Measurements from ENCODE around the gene REC8. TPM values are rescaled to one million over a fixed set of nuclear protein-coding genes. Genes with fewer than 3 reads are reported as not detected.

REC8 gene, protein sequence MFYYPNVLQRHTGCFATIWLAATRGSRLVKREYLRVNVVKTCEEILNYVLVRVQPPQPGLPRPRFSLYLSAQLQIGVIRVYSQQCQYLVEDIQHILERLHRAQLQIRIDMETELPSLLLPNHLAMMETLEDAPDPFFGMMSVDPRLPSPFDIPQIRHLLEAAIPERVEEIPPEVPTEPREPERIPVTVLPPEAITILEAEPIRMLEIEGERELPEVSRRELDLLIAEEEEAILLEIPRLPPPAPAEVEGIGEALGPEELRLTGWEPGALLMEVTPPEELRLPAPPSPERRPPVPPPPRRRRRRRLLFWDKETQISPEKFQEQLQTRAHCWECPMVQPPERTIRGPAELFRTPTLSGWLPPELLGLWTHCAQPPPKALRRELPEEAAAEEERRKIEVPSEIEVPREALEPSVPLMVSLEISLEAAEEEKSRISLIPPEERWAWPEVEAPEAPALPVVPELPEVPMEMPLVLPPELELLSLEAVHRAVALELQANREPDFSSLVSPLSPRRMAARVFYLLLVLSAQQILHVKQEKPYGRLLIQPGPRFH
- 10 to 100 TPM; 36.4 to 48.7 TPM for total RNA-seq

DNA sequence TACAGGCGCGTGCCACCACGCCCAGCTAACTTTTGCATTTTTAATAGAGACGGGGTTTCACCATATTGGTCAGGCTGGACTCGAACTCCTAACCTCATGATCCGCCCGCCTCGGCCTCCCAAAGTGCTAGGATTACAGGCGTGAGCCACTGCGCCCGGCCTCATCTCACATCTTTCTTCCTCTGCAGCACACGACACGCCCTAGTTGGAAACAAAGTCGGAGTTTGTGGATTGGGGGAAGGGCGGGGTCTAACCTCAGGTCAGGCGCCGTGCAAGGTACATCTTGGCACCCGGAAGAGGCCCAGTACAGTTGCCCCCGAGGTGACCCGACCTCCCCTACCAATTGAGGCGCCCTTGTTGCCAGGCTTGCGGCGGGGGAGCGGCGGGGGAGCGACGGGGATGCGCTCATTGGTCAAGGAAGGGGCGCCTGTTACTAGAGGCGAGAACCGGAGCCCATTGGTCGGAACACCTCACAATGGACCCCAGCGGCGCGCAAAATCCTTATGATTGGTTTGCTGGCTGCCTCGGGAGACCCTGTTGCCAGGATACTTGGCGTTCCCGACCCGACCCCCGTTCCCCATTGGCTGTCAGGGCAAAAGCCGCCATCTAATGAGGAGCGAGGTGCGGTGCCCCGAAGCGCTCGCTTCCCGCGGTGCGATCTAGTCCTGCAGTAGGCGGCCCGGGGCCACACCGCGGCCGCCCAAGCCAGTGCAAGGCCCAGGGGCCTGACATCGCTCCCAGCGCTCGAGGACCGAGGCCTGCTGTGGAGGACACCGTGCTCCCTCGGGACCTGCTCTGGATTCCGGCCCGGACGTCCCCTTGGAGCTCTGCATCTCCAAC is at the start of gene REC8:
REC8 (plus strand) TSS at position 659 of the 839 bp plus-strand sequence. CDS start 473 bp downstream, outside the sequence.
- Mint-ChIP-seq H3K27ac (peak within 1 kb of the TSS; percentile 74 to 95), H3K36me3 (peaks cover 13 to 37% of the 10 kb centered on the region in 2 donors), H3K9me3 (no peaks in the 10 kb centered on the region)
- DNase-seq (ENCODE audit: low spot score in 2 of 2) (peak; percentile 60 to 73), ATAC-seq (peak; percentile 74)

DNA sequence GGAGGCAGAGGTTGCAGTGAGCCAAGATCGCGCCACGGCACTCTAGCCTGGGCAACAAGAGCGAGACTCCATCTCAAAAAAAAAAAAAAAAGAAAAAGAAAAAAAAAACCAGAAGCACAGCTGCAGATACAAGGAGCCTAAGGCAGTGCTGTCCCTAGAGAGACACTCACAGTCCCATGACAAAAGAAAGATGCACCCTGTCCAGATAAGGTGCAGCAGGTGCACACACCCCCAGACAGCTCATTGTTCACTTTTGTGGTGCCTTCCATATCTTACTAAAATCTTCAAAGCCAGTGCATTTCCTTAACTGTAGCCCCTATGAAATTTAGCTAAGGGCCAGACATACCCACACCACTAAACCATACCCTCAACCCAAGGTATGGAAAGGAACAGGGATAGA is 49.5 kb upstream of the REC8 start:
- Mint-ChIP-seq H3K9me3 (no peaks in the 10 kb centered on the region), H3K36me3 (peaks cover 11 to 23% of the 10 kb centered on the region in 2 donors), H3K27ac (no peak overlapping the region)
- DNase-seq (ENCODE audit: low spot score in 2 of 2) (no peak), ATAC-seq (no peak)

DNA sequence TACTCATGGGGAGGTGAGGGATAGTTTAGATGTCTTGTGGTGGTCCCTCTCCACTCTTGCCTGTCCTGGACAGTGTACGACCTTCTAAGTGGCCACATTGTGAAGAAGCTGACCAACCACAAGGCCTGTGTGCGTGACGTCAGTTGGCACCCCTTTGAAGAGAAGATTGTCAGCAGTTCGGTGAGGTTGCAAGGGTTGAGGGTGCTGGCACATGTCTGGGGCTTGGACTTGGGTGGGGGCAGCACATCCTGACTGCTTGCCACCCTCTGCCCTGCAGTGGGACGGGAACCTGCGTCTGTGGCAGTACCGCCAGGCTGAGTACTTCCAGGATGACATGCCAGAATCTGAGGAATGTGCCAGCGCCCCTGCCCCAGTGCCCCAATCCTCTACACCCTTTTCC is 49.0 kb upstream of the REC8 start:
- peak overlapping the region in 1 of 2 donors; percentile 73 for H3K27ac Mint-ChIP-seq
- DNase-seq (ENCODE audit: low spot score in 2 of 2) (no peak), ATAC-seq (peak in 1 of 2 donors; percentile 16)
- H3K9me3 Mint-ChIP-seq: no peaks in the 10 kb centered on the region
- H3K36me3 Mint-ChIP-seq: peaks cover 11 to 18% of the 10 kb centered on the region in 2 donors

DNA sequence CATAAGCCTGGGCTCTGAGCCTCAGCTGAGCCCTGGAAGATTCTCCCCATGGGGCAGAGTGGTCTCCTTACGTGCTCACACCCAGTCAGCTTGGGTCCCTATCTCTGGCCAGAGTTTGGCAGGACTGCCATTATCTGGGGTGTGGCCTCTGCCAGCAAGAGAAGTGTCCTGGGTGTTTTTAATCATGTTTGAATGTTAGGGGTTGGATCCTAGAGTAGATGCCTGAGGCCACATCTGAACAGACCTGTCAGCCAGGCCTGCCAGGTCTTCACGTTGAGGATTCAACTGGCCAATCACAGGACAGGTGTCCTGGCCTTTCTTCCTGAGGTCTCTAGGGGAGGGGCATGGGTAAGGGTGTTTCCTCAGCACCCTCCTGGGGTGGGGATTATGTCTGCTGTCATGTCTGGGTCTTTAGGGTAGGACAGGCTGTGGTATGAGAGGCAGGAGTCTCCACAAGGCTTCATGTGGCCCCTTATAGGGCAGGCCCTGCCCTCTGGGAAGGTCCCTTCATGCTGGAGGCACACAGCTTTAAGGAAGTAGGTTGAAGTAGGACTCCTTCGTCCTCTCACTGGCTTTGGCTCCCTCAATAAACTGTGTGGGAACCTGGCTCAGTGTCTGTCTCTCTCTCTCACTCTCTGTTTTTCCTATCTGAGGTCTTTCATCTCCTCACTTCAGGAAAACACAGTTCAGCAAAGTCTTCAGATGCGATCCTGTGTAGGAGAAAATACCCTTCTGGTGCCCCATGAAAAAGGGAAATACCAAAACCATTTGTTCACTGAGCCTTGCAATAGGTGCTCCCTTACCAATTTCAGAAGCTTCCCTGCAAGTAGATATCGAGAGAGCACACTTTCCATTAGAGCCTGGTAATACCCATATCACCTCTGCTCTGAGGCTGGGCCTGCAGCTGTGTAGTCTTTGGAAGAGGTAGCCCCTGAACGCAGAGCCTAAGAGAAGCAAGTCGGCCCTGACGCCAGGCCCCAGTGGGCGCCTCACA is 48.2 kb upstream of the REC8 start:
- H3K27ac Mint-ChIP-seq: peak overlapping the region in 1 of 2 donors; percentile 50
- no peaks in the 10 kb centered on the region for H3K9me3 Mint-ChIP-seq
- peaks cover 6 to 10% of the 10 kb centered on the region in 2 donors for H3K36me3 Mint-ChIP-seq
- DNase-seq (ENCODE audit: low spot score in 2 of 2) (no peak), ATAC-seq (peak in 1 of 2 donors; percentile 36)

DNA sequence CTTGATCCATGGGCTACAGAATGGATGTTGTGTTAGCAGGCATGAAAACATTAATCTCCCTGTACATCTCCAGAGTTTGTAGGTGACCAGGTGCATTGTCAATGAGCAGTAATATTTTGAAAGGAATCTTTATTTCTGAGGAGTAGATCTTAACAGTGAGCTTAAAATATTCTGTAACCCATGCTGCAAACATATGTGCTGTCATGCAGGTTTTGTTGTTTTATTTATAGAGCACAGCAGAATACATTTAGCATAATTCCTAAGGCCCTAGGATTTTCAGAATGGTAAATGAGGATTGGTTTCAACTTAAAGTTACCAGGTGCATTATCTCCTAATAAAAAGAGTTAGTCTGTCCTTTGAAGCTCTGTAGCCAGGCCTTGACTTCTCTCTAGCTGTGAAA is 44.9 kb upstream of the REC8 start:
- no peaks in the 10 kb centered on the region for H3K9me3 Mint-ChIP-seq
- no peak for ATAC-seq
- H3K36me3 Mint-ChIP-seq: no peaks in the 10 kb centered on the region
- no peak for DNase-seq (ENCODE audit: low spot score in 2 of 2)
- H3K27ac Mint-ChIP-seq: no peak overlapping the region

DNA sequence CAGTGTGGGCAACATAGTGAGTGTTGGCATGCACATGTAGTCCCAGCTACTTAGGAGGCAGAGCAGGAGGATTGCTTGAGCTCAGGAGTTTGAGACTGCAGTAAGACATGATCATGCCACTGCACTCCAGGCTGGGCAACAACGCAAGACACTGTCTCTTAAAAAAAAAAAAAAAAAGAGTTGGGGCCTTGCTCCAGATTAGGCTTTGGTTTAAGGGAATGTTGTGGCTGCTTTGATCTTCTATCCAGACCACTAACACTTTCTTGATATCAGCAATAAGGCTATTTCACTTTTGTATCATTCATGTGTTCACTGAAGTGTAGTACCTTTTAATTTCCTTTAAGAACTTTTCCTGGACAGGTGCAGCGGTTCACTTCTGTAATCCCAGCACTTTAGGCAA is 44.2 kb upstream of the REC8 start:
- Mint-ChIP-seq H3K36me3 (no peaks in the 10 kb centered on the region), H3K9me3 (no peaks in the 10 kb centered on the region), H3K27ac (no peak overlapping the region)
- no peak for DNase-seq (ENCODE audit: low spot score in 2 of 2)
- ATAC-seq: no peak

DNA sequence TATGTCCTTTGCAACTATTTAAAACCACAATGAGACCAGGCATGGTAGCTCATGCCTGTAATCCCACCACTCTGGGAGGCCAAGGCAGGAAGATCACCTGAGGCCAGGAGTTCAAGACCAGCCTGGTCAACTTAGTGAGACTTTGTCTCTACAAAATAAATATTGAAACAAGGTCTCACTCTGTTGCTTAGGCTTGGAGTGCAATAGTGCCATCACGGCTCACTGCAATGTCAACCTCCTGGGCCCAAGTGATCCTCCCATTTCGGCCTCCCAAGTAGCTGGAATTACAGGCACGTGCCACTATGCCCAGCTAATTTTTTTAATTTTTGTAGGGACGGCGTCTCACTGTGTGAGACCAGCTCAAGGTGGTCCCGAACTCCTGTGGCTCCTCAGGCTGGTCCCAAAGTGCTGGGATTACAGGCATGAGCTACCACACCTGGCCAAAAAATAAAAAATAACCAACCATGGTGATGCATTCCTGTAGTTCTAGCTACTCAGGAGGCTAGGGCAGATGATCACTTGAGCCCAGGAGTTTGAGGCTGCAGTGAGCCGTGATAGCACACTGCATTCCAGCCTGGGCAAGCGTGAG is 42.4 kb upstream of the REC8 start:
- Mint-ChIP-seq H3K36me3 (no peaks in the 10 kb centered on the region), H3K27ac (no peak overlapping the region), H3K9me3 (no peaks in the 10 kb centered on the region)
- DNase-seq (ENCODE audit: low spot score in 2 of 2): no peak
- no peak for ATAC-seq

DNA sequence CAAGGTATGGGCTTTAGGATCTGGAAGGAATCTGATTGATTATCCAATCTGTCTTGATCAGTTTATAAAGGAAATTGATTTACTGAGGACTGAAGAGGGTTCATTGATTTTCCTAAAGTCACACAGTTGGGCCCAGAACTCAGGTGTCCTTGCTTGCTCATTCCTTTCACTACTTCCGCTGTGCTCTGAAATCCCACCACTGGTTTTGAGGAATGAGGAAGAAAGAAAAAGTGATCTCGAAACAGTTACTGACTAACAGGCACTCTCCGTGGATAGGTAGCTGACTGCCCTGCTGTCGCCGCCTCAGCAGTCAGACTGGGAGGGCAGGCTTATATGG is 41.5 kb upstream of the REC8 start, which contains the start of gene FITM1:
FITM1 (plus strand) TSS at position 280 of the 337 bp plus-strand sequence. CDS start 905 bp downstream, outside the sequence.
- H3K9me3 Mint-ChIP-seq: no peaks in the 10 kb centered on the region
- ATAC-seq (no peak), DNase-seq (ENCODE audit: low spot score in 2 of 2) (no peak)
- H3K36me3 Mint-ChIP-seq: no peaks in the 10 kb centered on the region
- peak within 1 kb of the TSS in 1 of 2 donors; percentile 19 for H3K27ac Mint-ChIP-seq

DNA sequence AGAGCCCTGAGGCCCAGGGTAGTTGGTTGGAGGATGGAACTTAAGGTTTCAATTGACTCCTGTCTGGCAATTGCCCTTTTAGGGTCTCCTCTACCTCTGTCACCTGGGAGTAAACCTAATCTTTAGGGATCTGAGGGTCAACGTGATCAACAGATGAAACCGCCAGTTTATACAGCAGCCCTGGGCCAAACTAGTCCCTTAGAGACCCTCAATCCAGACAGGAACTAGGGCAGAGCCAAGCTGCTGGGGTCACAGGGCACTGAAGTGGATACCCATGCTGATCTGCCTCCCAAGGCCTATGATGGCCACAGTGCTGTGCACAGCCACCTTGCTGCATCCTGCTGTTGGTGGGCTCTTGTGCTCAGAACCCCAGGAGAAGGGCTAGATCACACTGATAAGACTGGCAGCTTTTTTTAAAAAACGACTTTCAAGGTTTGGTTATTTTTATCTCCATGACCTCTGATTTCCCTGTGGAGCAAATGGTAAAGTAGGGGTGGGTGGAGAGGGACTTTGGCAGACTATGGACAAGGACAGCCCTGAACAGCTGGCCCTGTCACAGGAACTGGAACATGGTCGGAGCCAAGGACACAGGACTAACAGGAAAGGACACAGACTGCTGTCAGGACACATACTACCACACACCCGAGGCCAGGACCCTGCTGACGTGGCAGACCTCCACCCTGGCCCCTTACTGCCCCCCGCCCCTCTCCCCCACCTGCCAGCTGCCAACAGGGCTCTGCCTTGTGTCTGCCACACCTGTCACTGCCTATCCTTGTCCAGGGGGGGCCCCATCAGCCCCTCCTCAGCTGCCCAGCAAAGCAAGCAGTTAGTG is 40.9 kb upstream of the REC8 start:
- Mint-ChIP-seq H3K36me3 (no peaks in the 10 kb centered on the region), H3K27ac (peak overlapping the region in 1 of 2 donors; percentile 19), H3K9me3 (no peaks in the 10 kb centered on the region)
- no peak for DNase-seq (ENCODE audit: low spot score in 2 of 2)
- no peak for ATAC-seq

DNA sequence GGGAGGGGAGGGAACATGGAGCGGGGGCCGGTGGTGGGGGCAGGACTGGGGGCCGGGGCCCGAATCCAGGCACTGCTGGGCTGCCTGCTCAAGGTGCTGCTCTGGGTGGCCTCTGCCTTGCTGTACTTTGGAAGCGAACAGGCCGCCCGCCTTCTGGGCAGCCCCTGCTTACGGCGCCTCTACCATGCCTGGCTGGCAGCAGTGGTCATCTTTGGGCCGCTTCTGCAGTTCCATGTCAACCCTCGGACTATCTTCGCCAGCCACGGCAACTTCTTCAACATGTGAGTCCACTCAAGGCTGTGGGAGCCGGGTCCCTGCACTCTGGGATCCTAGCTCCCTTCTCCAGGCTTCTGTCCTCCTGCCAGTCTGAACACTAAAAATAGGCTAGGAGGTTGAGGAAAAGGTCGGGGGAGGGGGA is 40.3 kb upstream of the REC8 start:
- H3K27ac Mint-ChIP-seq: peak overlapping the region; percentile 33 to 84
- no peak for DNase-seq (ENCODE audit: low spot score in 2 of 2)
- ATAC-seq: no peak
- H3K9me3 Mint-ChIP-seq: no peaks in the 10 kb centered on the region
- peaks cover 2% of the 10 kb centered on the region in 2 donors for H3K36me3 Mint-ChIP-seq

DNA sequence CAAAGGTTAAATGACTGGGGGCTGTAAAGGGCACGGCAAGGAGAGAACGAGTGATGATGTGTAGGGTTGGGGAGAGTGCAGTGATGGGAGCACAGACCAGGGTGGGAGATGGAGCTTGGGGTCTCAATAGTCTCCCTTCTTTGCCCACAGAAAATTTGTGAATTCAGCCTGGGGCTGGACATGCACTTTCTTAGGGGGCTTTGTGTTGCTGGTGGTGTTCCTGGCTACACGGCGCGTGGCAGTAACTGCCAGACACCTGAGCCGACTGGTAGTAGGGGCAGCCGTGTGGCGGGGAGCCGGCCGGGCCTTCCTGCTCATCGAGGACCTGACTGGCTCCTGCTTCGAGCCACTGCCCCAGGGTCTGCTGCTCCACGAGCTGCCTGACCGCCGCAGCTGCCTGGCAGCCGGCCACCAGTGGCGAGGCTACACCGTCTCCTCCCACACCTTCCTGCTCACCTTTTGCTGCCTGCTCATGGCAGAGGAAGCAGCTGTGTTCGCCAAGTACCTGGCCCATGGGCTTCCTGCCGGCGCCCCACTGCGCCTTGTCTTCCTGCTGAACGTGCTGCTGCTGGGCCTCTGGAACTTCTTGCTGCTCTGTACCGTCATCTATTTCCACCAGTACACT is 39.7 kb upstream of the REC8 start:
- ATAC-seq: no peak
- H3K9me3 Mint-ChIP-seq: no peaks in the 10 kb centered on the region
- peak overlapping the region; percentile 84 to 92 for H3K27ac Mint-ChIP-seq
- no peak for DNase-seq (ENCODE audit: low spot score in 2 of 2)
- H3K36me3 Mint-ChIP-seq: peaks cover 8% of the 10 kb centered on the region in 2 donors

DNA sequence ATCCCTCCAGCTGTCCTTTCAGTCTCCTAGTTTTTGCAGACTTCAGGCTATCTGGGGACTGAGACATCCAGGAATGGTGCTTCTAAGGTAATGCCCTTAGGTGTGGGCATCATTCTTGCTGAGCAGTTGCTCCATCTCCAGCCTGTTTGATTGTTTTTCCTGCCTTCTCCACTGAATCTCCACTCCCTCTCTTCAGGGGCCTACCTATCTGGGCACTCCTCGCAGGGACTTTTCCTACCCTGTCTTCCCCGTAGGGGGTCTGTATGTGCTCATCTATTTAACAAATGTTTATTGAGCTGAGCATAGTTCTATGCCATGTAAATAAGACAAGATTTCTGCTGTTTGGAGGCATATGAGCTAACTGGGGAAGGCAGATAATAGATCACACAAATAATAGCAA is 38.9 kb upstream of the REC8 start:
- DNase-seq (ENCODE audit: low spot score in 2 of 2) (no peak), ATAC-seq (no peak)
- H3K9me3 Mint-ChIP-seq: no peaks in the 10 kb centered on the region
- peak overlapping the region; percentile 84 to 92 for H3K27ac Mint-ChIP-seq
- peaks cover 12% of the 10 kb centered on the region in 2 donors for H3K36me3 Mint-ChIP-seq

DNA sequence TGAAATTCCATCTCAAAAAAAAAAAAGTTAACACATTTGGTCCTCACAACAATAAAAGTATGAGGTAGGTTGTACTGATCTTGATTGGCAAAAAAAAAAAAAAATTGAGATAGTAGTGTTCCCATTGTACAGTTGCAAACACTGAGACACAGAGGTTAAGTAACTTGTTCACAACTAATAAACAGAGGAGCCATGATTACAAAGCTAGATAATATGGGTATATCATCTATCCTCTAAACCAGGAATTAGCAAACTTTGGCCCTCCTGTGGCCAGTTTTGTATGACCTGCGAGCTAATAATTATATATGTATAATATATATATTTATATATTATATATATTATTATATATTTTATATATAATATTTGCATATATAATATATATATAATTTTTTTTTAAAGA is 38.1 kb upstream of the REC8 start:
- ATAC-seq (no peak), DNase-seq (ENCODE audit: low spot score in 2 of 2) (no peak)
- Mint-ChIP-seq H3K36me3 (peaks cover 19 to 20% of the 10 kb centered on the region in 2 donors), H3K27ac (no peak overlapping the region), H3K9me3 (no peaks in the 10 kb centered on the region)

DNA sequence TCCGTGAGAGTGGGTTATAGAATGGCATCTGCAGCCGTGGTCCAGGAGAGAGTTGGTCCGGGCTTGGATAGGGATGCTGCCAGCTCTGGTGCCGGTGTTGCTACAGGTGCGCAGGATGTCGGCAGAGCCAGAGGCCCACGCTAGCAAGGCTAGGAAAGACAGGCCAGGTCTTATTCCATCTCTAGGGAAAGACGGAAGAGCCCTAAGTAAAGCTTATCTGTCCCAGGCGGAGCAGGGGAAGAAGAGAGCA is 36.4 kb upstream of the REC8 start:
- ATAC-seq (peak; percentile 5 to 14), DNase-seq (ENCODE audit: low spot score in 2 of 2) (peak in 1 of 2 donors; percentile 21)
- H3K36me3 Mint-ChIP-seq: peaks cover 31 to 32% of the 10 kb centered on the region in 2 donors
- no peaks in the 10 kb centered on the region for H3K9me3 Mint-ChIP-seq
- peak overlapping the region; percentile 76 to 92 for H3K27ac Mint-ChIP-seq

Data from activated naive CD4-positive, alpha-beta T cell treated with anti-CD3 and anti-CD28 coated beads, Interleukin-2, amount 50 U/mL, for 72 hours (primary cell).